GM23338 (cell line): Measurements from ENCODE around the gene CFAP74. TPM values are rescaled to one million over a fixed set of nuclear protein-coding genes. Genes with fewer than 3 reads are reported as not detected.

Experiments used
- ATAC-seq: fragments of 200-7000 bp; cut with Tn5 transposase; 3 replicates; pipeline ENCODE4 v1.9.1; 2020
- DNase-seq: peaks from one replicate; pipeline ENCODE4 v3.0.0-alpha.2; 2015; ENCODE audit warnings: low spot score
- H2AFZ ChIP-seq: fragments of 200-600 bp; sonication (generic); 2 replicates; pipeline ENCODE4 v1.8.0; 2016; ENCODE audit warnings: antibody characterized with exemption, mild to moderate bottlenecking, moderate library complexity
- H3F3A ChIP-seq: fragments of 200-600 bp; sonication (generic); replicated peaks from 2 replicates; pipeline ENCODE4 v1.8.0; 2017; ENCODE audit warnings: antibody characterized with exemption, mixed run types, low read depth
- H3K27ac ChIP-seq: fragments of 200-600 bp; sonication (generic); 2 replicates; pipeline ENCODE4 v1.6.1; 2016; ENCODE audit warnings: low read depth
- H3K27me3 ChIP-seq: fragments of 200-600 bp; sonication (generic); 2 replicates; pipeline ENCODE4 v1.8.0; 2016; ENCODE audit warnings: mild to moderate bottlenecking, mixed run types, moderate library complexity; ENCODE audit not compliant: insufficient read depth
- H3K36me3 ChIP-seq: fragments of 200-600 bp; sonication (generic); 2 replicates; pipeline ENCODE4 v1.8.0; 2016; ENCODE audit warnings: mild to moderate bottlenecking; ENCODE audit not compliant: insufficient read depth
- H3K4me1 ChIP-seq: fragments of 200-600 bp; sonication (generic); 2 replicates; pipeline ENCODE4 v1.8.0; 2016; ENCODE audit warnings: mild to moderate bottlenecking, moderate library complexity; ENCODE audit not compliant: insufficient read depth
- H3K4me2 ChIP-seq: fragments of 200-600 bp; sonication (generic); 2 replicates; pipeline ENCODE4 v1.7.1; 2017; ENCODE audit warnings: mixed run types
- H3K4me3 ChIP-seq: fragments of 200-600 bp; sonication (generic); 2 replicates; pipeline ENCODE4 v1.6.1; 2016; ENCODE audit warnings: mixed run types
- H3K79me2 ChIP-seq: fragments of 200-600 bp; sonication (generic); replicated peaks from 2 replicates; pipeline ENCODE4 v1.8.0; 2017; ENCODE audit warnings: mild to moderate bottlenecking; ENCODE audit not compliant: insufficient read depth
- H3K9me2 ChIP-seq: fragments of 200-600 bp; sonication (generic); 2 replicates; pipeline ENCODE4 v1.8.0; 2017; ENCODE audit not compliant: insufficient read depth
- H4K20me1 ChIP-seq: fragments of 200-600 bp; sonication (generic); replicated peaks from 2 replicates; pipeline ENCODE4 v1.8.0; 2017; ENCODE audit warnings: mild to moderate bottlenecking; ENCODE audit not compliant: insufficient read depth
- H3K27ac Mint-ChIP-seq: 2 replicates; pipeline ENCODE4 v1.8.0; 2020; ENCODE audit warnings: inconsistent platforms, mild to moderate bottlenecking, moderate library complexity, mixed read lengths
- H3K27me3 Mint-ChIP-seq: 3 replicates; pipeline ENCODE4 v1.8.0; 2022; ENCODE audit warnings: low read depth, mild to moderate bottlenecking, moderate library complexity, mixed read lengths, inconsistent platforms; ENCODE audit not compliant: insufficient read depth, poor library complexity
- H3K36me3 Mint-ChIP-seq: 3 replicates; pipeline ENCODE4 v1.8.0; 2021; ENCODE audit warnings: low read depth, mild to moderate bottlenecking, inconsistent platforms, moderate library complexity, mixed read lengths
- H3K4me1 Mint-ChIP-seq: 3 replicates; pipeline ENCODE4 v1.8.0; 2020; ENCODE audit warnings: mild to moderate bottlenecking, inconsistent platforms, mixed read lengths
- H3K4me3 Mint-ChIP-seq: 3 replicates; pipeline ENCODE4 v1.8.0; 2021; ENCODE audit warnings: moderate library complexity, mild to moderate bottlenecking, inconsistent platforms, mixed read lengths
- H3K9me3 Mint-ChIP-seq: 3 replicates; pipeline ENCODE4 v1.8.0; 2020; ENCODE audit warnings: moderate library complexity, mild to moderate bottlenecking, inconsistent platforms, mixed read lengths
- CREB1 ChIP-seq: fragments of 250-450 bp; sonication (Bioruptor Pico); IDR thresholded peaks from 2 replicates; pipeline ENCODE4 v1.5.0; 2020; ENCODE audit warnings: low read depth, mild to moderate bottlenecking, moderate library complexity
- CTCF ChIP-seq, 2 experiments: fragments of 200-600 bp in 1 of 2; sonication (generic) in 1 of 2; conservative IDR thresholded peaks; 2 replicates each; pipeline versions ENCODE4 v1.5.1 to v1.6.1; 2016 to 2017; ENCODE audit warnings: antibody characterized with exemption in 2 of 2, low read depth in 2 of 2, mild to moderate bottlenecking in 2 of 2, moderate library complexity in 1 of 2
- ETS1 ChIP-seq: IDR thresholded peaks from 2 replicates; pipeline ENCODE4 v1.6.1; 2016; ENCODE audit warnings: antibody characterized with exemption
- EZH2 ChIP-seq: fragments of 200-600 bp; sonication (generic); IDR thresholded peaks from one replicate; pipeline ENCODE4 v1.8.0; 2017; ENCODE audit warnings: antibody characterized with exemption, mild to moderate bottlenecking, low read depth; ENCODE audit not compliant: unreplicated experiment
- EZH2phosphoT487 ChIP-seq: fragments of 200-600 bp; sonication (generic); IDR thresholded peaks from one replicate; pipeline ENCODE4 v1.8.1; 2018; ENCODE audit warnings: antibody characterized with exemption; ENCODE audit not compliant: unreplicated experiment
- NANOG ChIP-seq: IDR thresholded peaks from 2 replicates; pipeline ENCODE4 v1.6.1; 2016; ENCODE audit warnings: antibody characterized with exemption, borderline replicate concordance
- REST ChIP-seq: IDR thresholded peaks from one replicate; pipeline ENCODE4 v1.6.1; 2018; ENCODE audit warnings: antibody characterized with exemption; ENCODE audit not compliant: unreplicated experiment
- ZNF331 ChIP-seq: fragments of 250-450 bp; sonication (Bioruptor Pico); IDR thresholded peaks from 2 replicates; pipeline ENCODE4 v1.5.0; 2020; ENCODE audit warnings: low read depth, mild to moderate bottlenecking, moderate library complexity
- polyA plus RNA-seq: library from polyadenylated mRNA; unstranded; fragments of >200 nt; fragmentation: Nextera tagmentation; extraction: Ambion mirVana; gene quantifications from 2 replicates; pipeline ENCODE4 v1.2.1, GENCODE V29; 2016
- total RNA-seq: library from RNA; depleted of rRNA; stranded (reverse); fragments of >200 nt; shearing (Covaris generic); gene quantifications from 2 replicates; pipeline ENCODE4 v1.2.3, GENCODE V29; 2014

Gene CFAP74
- total and polyA plus RNA-seq, 2 experiments from 2014 or later: 0.21 TPM; not detected in 1

- no peak for TF ChIP-seq REST
- TF ChIP-seq NANOG: no peak
- no peak for TF ChIP-seq CREB1 (CRISPR knock-in tag)
- TF ChIP-seq EZH2phosphoT487: no peak
- no peak for TF ChIP-seq CTCF (conservative IDR thresholded peaks at IDR 0.05; ENCODE audit: low read depth in 2 of 2)
- no peak for TF ChIP-seq ETS1
These were observed 86.1 kb downstream of the CFAP74 start (continued) for GRCh38 chr1:1917304-1917976.

GRCh38 chr1:1916851-1917251 is 86.7 kb downstream of the CFAP74 start:
- Mint-ChIP-seq H3K4me3 (no peak overlapping the region), H3K9me3 (no peaks in the 10 kb centered on the region), H3K36me3 (no peaks in the 10 kb centered on the region), H3K4me1 (peaks cover 7% of the 10 kb centered on the region; the same call in 1 of the 3 replicates), H3K27ac (no peak overlapping the region), H3K27me3 (peaks cover 6% of the 10 kb centered on the region)
- DNase-seq: no peak
- Histone ChIP-seq H3K4me3 (no peak overlapping the region), H3K27me3 (no peaks in the 10 kb centered on the region), H2AFZ (no peak overlapping the region), H3K4me2 (no peak overlapping the region), H3K9me2 (no peaks in the 10 kb centered on the region), H3F3A (0 out of 2 replicates have a peak, but pooled peaks cover 8% of the 10 kb centered on the region), H3K36me3 (no peaks in the 10 kb centered on the region), H3K27ac (no peak overlapping the region), H3K4me1 (no peaks in the 10 kb centered on the region; the same call in 1 of the 2 replicates), H3K79me2 (no peaks in the 10 kb centered on the region), H4K20me1 (no peaks in the 10 kb centered on the region)
- no peak for TF ChIP-seq CTCF (conservative IDR thresholded peaks at IDR 0.05; ENCODE audit: low read depth in 2 of 2)
- no peak for TF ChIP-seq EZH2
- no peak for TF ChIP-seq ZNF331 (CRISPR knock-in tag)
- no peak for TF ChIP-seq EZH2phosphoT487
- no peak for ATAC-seq
